ENCODE results near the gene TFEB. TPM values are rescaled to one million over a fixed set of nuclear protein-coding genes. Genes with fewer than 3 reads are reported as not detected.

TFEB gene
- total and polyA plus RNA-seq, 2 of the 8 experiments (the other 6 are each of a cell fraction or from before 2014, with no cell fraction given), result 2.3 to 6.7 TPM

DNA sequence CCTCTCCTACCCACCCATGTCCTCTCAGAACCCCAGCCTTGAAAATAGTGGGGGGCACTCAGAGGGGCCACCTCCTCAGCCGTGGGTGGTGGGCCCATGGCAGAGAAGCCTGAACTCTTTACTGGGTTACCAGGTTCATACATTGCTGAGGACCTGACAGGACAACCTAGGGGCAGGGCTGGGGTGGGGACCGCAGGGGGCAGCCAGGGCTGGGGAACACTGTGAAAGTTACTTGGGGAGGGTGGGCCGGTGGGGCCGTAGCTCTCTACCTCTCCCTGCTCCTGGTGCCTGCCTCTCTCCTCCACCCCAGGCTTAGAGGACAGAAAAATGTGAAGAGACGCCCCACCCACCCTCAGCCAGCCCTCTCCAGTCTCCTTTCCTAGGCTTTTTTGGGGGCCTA, 81.7 kb downstream of the TFEB start:
- Histone ChIP-seq H3K56ac (replicated peaks; ENCODE audit: insufficient read length, low read depth, low read length) (no peak overlapping the region), H3K79me2 (ENCODE audit: control insufficient read depth in 1 of 2, insufficient read depth in 2 of 2, low read length in 2 of 2) (no peaks in the 10 kb centered on the region), H3K79me1 (ENCODE audit: low read depth, low read length) (no peaks in the 10 kb centered on the region), H3K4me3 (ENCODE audit: extremely low read depth in 1 of 4, insufficient read depth in 2 of 4, low read depth in 3 of 4, low read length in 4 of 4) (no peak overlapping the region), H3K27ac (ENCODE audit: low read depth, low read length) (no peak overlapping the region), H2BK5ac (ENCODE audit: low read depth, low read length) (no peak overlapping the region), H2BK15ac (ENCODE audit: low read length) (no peak overlapping the region), H3K36me3 (ENCODE audit: control insufficient read depth in 2 of 4, insufficient read depth in 4 of 4, low read length in 3 of 4) (peaks cover 0 to 5% (median 2%) of the 10 kb centered on the region in 4 experiments; a peak in 4 of 8 replicates), H2BK12ac (ENCODE audit: low read depth, low read length) (no peak overlapping the region), H3K4me1 (replicated peaks in 1 of 4; ENCODE audit: control insufficient read depth in 3 of 4, insufficient read depth in 4 of 4, low read length in 3 of 4) (peaks cover 0 to 9% (median 4%) of the 10 kb centered on the region in 4 experiments; a peak in 4 of 7 replicates), H3K9ac (replicated peaks in 1 of 4; ENCODE audit: extremely low read depth in 1 of 4, low read depth in 3 of 4, low read length in 3 of 4) (no peak overlapping the region), H2BK20ac (ENCODE audit: low read length) (no peak overlapping the region), H3K27me3 (replicated peaks in 1 of 4; ENCODE audit: control insufficient read depth in 3 of 4, extremely low read depth in 1 of 4, insufficient read depth in 3 of 4, low read length in 3 of 4) (no peaks in the 10 kb centered on the region; a peak in 1 of 7 replicates), H3K23me2 (ENCODE audit: low read depth, low read length) (0 out of 2 replicates have a peak, but pooled peaks cover 2% of the 10 kb centered on the region), H4K20me1 (replicated peaks in 1 of 2; ENCODE audit: control insufficient read depth in 1 of 2, insufficient read depth in 2 of 2, low read length in 2 of 2) (no peaks in the 10 kb centered on the region), H4K8ac (ENCODE audit: extremely low read depth, insufficient read depth, low read length) (no peak overlapping the region), H3K23ac (ENCODE audit: insufficient read length) (no peak overlapping the region), H3K4ac (replicated peaks; ENCODE audit: insufficient read length, low read depth, low read length) (no peak overlapping the region), H3K18ac (ENCODE audit: extremely low read depth, low read length) (no peak overlapping the region), H2AK5ac (ENCODE audit: low read depth, low read length) (no peak overlapping the region), H3K4me2 (ENCODE audit: insufficient read depth in 1 of 2, low read depth in 2 of 2, low read length in 2 of 2) (no peak overlapping the region), H4K91ac (replicated peaks; ENCODE audit: insufficient read length, low read length) (no peak overlapping the region), H3K14ac (ENCODE audit: insufficient read length) (no peak overlapping the region), H2BK120ac (replicated peaks; ENCODE audit: low read depth, low read length) (no peak overlapping the region), H4K5ac (ENCODE audit: insufficient read length, low read depth, low read length) (no peak overlapping the region), H3K9me3 (ENCODE audit: insufficient read depth in 2 of 2, low read depth in 1 of 2, low read length in 1 of 2) (no peaks in the 10 kb centered on the region), H2AFZ (ENCODE audit: low read length) (no peak overlapping the region)
- DNase-seq (ENCODE audit: low read depth in 1 of 2, low spot score in 2 of 2) (no peak), FAIRE-seq (no peak)
- 75% methylated on average over 1 of the region's 5 CpGs; no CpG with 5 or more reads in 1 of the 2 experiments for WGBS, 2 experiments (ENCODE audit: extremely low coverage in 1 of 2, insufficient coverage in 1 of 2, insufficient read length in 1 of 2, insufficient replicate concordance in 2 of 2, low coverage in 1 of 2, low lambda C conversion rate in 2 of 2, missing lambda C conversion rate in 1 of 2)
- TF ChIP-seq POLR2AphosphoS5 (IDR thresholded peaks at IDR 0.05; ENCODE audit: low read depth, low read length) (no peak), BRCA1 (IDR thresholded peaks at IDR 0.05; ENCODE audit: low read depth, low read length) (no peak), SIRT6 (IDR thresholded peaks at IDR 0.05; ENCODE audit: low read length) (no peak), TEAD4 (IDR thresholded peaks at IDR 0.05; ENCODE audit: low read depth, low read length) (no peak), NRF1 (IDR thresholded peaks at IDR 0.05; ENCODE audit: low read depth, low read length) (no peak), MAFK (IDR thresholded peaks at IDR 0.05; ENCODE audit: low read depth, low read length) (no peak), POU5F1 (IDR thresholded peaks at IDR 0.05; ENCODE audit: low read depth, low read length) (no peak)
- TF ChIP-seq, protein P1, sequence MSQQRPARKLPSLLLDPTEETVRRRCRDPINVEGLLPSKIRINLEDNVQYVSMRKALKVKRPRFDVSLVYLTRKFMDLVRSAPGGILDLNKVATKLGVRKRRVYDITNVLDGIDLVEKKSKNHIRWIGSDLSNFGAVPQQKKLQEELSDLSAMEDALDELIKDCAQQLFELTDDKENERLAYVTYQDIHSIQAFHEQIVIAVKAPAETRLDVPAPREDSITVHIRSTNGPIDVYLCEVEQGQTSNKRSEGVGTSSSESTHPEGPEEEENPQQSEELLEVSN (IDR thresholded peaks at IDR 0.05), result no peak
- TF ChIP-seq, protein P2, sequence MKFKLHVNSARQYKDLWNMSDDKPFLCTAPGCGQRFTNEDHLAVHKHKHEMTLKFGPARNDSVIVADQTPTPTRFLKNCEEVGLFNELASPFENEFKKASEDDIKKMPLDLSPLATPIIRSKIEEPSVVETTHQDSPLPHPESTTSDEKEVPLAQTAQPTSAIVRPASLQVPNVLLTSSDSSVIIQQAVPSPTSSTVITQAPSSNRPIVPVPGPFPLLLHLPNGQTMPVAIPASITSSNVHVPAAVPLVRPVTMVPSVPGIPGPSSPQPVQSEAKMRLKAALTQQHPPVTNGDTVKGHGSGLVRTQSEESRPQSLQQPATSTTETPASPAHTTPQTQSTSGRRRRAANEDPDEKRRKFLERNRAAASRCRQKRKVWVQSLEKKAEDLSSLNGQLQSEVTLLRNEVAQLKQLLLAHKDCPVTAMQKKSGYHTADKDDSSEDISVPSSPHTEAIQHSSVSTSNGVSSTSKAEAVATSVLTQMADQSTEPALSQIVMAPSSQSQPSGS (IDR thresholded peaks at IDR 0.05; ENCODE audit: low read length), result no peak
- POLR2A ChIA-PET (ENCODE audit: partially characterized antibody), result no interaction called here
- CTCF ChIA-PET (ENCODE audit: partially characterized antibody), result interaction anchor here (1.3 to 2.6 kb wide), 3 partner anchors 10 to 286 kb away, joined by 3 to 9 read pairs (median 4); no protein-coding TSS in a partner anchor
